DMS79 treated with DMSO at 0.1 percent for 48 hours (cell line): ENCODE data around the gene PRPSAP1.
"Not testable (repeated sequence)": the region's sequence is repeated elsewhere in the genome, so short reads cannot be mapped to it uniquely, and the experiment has no call there.

Source experiments
- DNase-seq: peaks from one replicate; lab custom pipeline; 2025; lab: John Stamatoyannopoulos, UW

PRPSAP1 gene

DNA sequence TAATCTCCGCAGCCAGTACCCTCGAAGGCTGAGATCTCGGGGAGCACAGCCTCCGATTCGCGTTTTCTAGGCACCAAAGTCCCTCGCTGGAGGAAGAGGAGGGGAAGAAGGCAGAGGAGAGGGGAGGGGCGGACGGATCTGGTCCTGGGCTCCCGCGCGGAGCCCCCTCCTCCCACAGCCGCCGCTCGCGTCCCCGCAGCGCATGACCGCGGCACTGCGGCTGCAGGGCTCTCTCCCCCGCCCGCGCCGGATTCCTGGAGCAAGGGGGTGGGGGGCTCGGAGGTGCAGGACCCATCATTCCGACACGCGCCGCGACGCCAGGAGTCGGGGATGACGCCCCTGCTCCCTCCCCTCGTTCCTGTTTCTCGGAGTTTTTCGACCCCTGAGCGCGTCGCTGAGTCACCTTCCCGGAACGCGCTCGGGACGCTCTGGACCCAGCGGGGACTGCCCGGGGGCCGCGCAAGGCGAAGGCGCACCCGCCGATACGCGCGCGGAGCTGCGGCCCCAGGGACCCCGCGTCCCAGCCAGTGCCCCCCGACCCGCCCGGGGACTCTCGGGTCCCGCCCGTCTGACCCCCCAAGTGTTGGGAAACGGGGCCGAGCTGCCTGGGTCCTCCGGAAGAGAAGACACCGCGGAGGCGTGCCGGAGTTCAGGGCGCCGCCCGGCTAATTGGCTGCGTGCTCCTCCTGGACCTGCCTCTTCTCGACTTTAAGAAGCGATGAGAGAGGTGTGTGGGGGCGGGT lies 29.3 kb upstream of the PRPSAP1 start:
- DNase-seq = peak; percentile 15

- no peak for DNase-seq
Measured at GRCh38 chr17:76382351-76382802, 28.7 kb upstream of the PRPSAP1 start.

- no peak for DNase-seq
Measured at GRCh38 chr17:76381633-76382350, 28.1 kb upstream of the PRPSAP1 start.

DNA sequence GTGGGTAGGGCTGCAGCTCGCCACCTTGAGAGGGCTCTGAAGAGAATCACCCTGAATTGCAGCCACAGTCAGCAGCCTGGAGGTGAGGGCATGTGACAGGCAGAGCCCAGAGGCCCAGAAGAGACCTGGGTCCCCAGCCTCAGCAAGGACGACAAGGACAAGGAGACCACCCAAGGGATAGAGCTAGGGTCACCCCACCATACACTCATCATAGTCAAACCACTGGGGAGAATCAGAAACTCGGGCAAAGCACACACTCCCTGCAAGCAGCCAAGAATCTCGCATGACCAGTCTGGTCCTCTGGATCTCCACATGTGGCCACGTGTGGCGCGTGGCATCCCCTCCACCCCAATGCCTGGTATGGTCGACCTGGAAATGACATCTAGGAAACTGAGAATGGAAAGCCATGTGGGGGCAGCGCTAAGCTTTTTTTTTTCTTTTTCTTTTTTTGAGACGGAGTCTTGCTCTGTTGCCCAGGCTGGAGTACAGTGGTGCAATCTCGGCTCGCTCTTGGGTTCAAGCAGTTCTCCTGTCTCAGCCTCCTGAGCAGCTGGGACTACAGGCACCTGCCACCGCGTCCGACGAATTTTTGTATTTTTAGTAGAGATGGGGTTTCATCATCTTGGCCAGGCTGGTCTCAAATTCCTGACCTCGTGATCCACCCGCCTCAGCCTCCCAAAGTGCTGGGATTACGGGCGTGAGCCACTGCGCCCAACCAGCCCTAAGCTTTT lies 26.1 kb upstream of the PRPSAP1 start:
- DNase-seq = no peak

DNA sequence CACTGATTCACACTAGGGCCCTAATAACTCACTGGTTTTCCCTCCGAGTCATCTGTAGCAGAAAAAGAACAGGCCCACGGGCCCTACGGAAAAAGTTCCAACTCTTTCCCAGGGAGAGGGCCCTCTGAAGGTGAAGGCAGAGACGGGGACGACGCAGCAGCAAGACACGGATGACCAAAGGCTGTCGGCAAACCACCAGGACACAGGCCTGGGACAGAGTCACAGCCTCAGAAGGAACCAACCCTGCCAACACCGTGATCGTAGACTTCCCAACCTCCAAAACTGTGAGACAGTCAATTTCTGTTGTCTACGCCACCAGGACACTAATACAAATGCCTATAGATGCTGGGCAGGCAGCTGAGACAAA lies 25.5 kb upstream of the PRPSAP1 start:
- DNase-seq = no peak

GRCh38 chr17:76378548-76379274 lies 25.0 kb upstream of the PRPSAP1 start:
- DNase-seq = no peak

GRCh38 chr17:76376318-76377133 lies 22.8 kb upstream of the PRPSAP1 start:
- DNase-seq = no peak

DNA sequence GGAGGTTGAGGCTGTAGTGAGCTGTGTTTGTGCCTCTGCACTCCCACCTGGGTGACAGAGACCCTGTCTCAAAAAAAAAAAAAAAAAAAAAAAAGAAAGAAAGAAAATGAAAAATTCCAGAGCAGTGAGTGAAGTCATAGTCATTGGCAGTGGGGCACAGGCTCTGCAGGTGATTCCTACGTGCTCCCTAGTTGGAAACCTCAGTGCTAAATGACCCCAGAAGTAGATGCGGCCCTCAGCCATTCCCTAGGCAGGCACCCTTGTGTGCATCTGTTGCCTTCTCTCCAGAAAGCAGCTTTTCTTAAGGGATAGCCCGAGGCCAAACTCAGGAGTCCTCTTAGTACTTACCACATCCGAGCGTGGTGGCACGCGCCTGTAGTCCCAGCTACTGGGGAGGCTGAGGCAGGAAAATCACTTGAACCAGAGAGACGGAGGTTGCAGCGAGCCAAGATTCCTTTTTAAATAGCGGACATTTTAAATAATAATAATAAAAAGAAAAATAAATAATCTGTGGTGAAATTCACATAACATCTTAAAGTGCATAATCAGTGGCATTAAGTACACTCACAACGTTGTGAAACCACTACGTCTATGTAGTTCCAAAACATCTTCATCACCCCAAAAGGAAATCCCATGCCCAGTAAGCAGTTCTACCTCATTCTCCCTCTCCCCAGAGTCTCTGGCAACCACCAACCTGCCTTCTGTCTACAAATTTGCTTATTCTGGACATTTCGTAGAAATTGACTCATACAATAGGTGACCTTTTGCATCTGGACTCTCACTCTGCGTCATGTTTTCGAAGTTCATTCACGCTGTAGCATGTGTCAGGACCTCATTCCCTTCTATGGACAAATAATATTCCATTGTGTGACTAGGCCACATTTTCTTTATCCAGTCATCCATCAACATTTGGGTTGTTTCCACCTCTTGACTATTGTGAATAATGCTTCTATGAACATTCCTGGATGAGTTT lies 18.2 kb upstream of the PRPSAP1 start:
- no peak for DNase-seq

DNA sequence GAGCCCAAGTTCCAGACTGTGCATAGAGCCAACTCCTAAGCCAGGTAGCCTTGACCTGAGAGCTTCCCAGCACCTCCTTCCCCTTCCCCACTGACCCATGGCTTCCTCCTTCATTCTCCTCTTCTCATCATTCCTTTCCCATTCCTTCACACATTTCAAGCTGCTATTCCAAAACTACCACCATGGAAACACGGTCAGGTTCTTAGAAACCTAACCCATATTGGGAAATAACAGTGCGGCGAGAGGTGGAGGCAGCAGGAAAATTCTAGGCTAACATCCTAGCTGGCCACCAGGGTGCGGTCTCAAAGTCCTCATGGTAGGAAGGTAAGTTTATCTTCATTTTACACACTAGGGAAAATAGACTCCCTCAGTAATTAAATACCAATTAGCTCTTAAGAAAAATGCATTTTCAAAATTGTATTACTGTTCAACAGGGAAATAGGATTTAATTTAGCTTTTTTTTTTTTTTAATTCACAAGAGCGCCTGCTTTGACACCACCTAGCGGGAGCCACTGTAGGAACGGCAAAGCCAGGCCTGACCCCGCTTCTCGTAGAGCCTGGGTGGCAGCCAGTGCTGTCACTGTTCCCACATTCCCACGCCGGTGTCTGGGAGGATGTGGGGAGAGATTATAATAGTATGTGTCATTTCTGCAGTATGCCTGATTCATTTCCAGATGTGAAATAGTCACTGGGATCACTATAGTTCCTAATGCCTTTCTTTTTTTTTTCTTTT lies 16.7 kb upstream of the PRPSAP1 start:
- DNase-seq = no peak

GRCh38 chr17:76369804-76370203 lies 16.1 kb upstream of the PRPSAP1 start:
- DNase-seq = no peak

- DNase-seq = no peak
Measured at GRCh38 chr17:76369379-76369778, 15.7 kb upstream of the PRPSAP1 start.

DNA sequence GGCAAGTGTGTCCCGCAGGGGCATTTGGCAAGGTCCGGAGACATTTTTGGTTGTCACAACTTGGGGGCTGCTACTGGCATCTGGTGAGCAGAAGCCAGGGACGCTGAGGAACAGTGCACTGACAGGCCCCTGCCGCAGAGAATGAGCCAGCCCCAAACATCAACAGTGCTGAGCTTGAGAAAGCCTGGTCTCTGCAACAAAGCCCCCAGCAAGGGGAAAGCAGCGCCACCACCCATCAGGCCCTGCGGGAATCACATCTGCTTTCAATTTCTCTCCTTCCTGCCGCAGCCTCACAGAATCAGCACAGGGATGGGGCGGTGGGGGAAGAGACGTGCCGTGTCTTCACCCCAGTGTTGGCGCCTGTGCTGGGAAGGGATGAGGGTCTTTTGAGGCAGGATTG lies 14.8 kb upstream of the PRPSAP1 start:
- DNase-seq = no peak

DNA sequence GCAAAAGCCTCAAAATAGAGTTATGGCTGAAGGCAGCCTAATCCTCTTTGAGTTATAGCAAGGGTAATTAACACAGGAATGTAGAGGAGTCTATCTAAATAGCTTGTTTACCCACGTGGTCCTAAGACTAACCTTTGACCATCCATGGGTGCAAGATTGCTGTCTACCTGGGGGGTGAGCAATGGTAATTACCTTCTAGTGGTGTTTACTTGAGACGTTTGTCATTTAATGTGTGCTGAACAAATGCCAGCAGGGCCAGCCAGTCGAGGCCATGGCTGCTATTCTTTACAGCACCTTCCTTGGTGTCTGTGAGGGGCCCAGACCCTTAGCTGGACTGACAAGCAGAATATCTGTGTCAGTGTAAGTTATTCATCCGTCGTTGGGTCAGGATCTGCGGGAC lies 13.9 kb upstream of the PRPSAP1 start:
- DNase-seq = no peak

DNA sequence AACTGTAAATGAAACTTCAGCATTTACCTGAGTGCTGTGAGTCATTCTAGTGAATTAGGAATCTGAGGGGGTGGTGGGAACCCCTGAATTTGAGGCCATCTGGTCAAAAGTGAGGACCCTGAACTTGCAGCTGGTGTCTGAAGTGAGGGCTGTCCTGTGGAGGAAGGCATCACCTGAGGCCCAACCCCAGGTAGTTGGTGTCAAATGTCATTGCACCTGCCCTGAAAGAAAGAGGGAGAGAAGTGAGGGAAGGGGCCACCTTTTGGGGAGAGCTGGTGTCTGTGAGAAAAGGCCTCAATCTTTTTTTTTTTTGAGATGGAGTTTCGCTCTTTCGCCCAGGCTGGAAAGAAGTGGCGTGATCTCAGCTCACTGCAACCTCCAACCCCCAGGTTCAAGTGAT lies 12.5 kb upstream of the PRPSAP1 start:
- DNase-seq = no peak

DNA sequence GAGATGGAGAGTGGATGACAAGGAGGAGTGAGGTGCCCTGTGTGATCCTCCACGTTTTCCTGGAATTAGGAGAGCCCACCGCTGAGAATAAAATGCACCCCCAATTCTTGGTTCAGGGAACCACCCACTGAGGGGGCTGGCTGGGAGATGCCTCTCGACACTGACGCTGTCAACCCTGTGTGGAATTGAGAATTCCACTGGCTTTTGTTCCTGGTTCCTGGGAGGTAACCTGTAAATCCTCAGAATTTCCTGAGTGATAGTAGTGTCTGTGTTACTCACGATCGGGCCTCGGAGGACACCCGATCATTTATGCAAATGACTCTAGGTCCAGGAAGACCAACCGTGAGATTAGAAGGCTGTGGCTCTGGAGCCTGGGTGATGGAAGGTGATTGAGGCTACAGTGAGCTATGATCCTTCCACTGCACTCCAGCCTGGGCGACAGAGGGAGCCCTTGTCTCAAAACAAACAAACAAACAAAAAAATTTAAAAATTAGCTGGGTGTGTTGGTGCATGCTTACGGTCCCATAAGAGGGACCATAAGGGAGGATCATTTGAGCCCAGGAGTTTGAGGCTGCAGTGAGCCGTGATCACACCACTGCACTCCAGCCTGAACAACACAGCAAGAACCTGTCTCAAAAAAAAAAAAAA lies 11.7 kb upstream of the PRPSAP1 start:
- no peak for DNase-seq

GRCh38 chr17:76363107-76363842 lies 9.6 kb upstream of the PRPSAP1 start:
- no peak for DNase-seq

DNA sequence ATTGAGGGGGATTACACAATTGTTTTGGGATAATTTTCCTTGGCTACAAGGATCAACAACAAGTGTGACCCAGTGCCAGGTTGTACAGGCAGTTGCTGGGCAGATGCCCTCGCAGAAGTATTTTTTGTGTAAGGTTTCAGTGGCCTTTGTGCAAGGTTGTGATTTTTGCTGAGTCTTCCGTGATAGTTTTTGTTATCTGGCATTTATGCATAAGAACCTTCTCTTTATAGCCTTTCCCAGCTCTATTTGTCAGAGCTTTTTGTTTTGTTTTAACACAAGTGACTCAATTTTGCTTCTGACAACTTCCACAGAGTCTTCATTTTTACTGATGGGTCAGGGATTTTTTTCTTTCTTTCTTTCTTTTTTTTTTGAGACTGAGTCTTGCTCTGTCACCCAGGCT lies 6.7 kb upstream of the PRPSAP1 start:
- no peak for DNase-seq

DNA sequence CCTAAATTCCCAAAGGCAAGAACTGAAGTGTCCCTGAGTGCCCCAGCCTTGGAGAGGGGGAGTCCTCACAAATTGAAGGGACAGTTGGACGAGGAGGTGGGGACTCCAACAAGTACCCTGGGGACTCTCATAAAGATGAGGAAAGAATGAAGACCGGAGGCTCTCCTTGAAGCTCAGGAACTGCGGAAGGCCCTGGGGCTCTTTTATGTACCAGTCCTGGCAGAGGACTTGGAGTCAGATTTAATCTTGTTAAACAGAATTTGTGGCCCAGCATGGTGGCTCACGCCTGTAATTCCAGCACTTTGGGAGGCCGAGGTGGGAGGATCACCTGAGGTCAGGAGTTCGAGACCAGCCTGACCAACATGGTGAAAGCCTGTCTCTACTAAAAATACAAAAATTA lies 6.1 kb upstream of the PRPSAP1 start:
- DNase-seq = not testable (repeated sequence)
